Smooth muscle cell of the coronary artery (primary cell): Measurements from ENCODE around the gene CCNB2. TPM values are rescaled to one million over a fixed set of nuclear protein-coding genes. Genes with fewer than 3 reads are reported as not detected.

Source experiments
- total RNA-seq: library from RNA; depleted of rRNA; stranded (reverse); fragments of >200 nt; gene quantifications from 2 replicates; pipeline ENCODE4 v1.2.3, GENCODE V29; 2014; ENCODE audit warnings: low replicate concordance

Gene CCNB2
- total RNA-seq, result 2.6 and 10.1 TPM in 2 replicates

DNA sequence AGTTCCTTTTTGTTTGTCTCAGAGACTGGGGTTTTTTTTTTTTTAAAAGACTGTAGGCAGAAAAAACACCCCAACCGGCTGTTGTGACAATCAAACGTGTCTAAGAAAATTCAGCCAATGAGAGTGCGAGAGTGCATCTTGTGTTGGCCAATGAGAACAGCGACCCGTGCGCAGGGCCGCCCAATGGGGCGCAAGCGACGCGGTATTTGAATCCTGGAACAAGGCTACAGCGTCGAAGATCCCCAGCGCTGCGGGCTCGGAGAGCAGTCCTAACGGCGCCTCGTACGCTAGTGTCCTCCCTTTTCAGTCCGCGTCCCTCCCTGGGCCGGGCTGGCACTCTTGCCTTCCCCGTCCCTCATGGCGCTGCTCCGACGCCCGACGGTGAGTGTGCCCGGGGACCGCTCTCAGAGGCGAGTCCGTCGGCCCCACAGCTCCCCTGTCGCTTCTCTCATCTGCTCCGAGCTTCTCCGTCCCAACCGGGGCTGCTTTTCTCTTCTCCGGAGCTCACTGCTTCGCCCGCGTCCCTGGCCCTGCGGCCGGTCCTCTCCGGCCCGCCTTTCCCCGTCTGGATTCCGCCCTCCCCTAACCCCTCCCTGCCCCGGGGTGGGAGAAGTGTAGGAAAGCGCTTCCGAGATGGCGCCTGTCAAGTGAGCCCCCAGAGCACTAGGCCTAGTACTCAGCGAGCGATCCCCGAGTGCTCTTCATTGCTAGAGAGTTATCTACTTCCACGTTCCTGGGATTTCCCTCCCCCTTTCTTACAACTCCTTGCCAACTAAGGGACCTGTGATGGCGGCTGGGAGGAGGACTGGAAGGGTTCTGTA lies at the start of gene CCNB2:
Gene CCNB2, plus strand, starts transcription at position 235 of the 821 bp plus-strand sequence. Its CDS starts 123 bp downstream, at position 358.

Other genes with a start within 250 kb of the CCNB2 start
- 54.9 and 99.0 TPM in 2 replicates for gene SLTM, start 171.5 kb upstream of the CCNB2 start, total RNA-seq
- 5.6 and 10.4 TPM in 2 replicates for gene RNF111, start 117.5 kb upstream of the CCNB2 start, total RNA-seq
- not detected in 2 replicates for gene LDHAL6B, start 101.7 kb downstream of the CCNB2 start, total RNA-seq